Endothelial cell of umbilical vein (primary cell): ENCODE measurements around the gene ACBD6. TPM values are rescaled to one million over a fixed set of nuclear protein-coding genes. Genes with fewer than 3 reads are reported as not detected.
"Not testable (repeated sequence)": the region's sequence is repeated elsewhere in the genome, so short reads cannot be mapped to it uniquely, and the experiment has no call there.

ENCODE experiments used
- BruUV-seq: library from RNA; stranded (reverse); fragments of 400-500 nt; replicated peaks from 2 replicates; lab custom pipeline; 2021; lab: Mats Ljungman, UMichigan
- CTCF ChIA-PET: fragments of 300-600, 350-600 bp; sonication (Branson Sonifier 250); formaldehyde crosslinking; loops from one replicate; lab custom pipeline; 2021; ENCODE audit warnings: antibody characterized with exemption, inconsistent platforms; lab: Charles Lee
- POLR2A ChIA-PET: fragments of 300-600, 350-600 bp; sonication (Branson Sonifier 250); formaldehyde crosslinking; loops from one replicate; lab custom pipeline; 2021; ENCODE audit warnings: antibody characterized with exemption, inconsistent platforms; lab: Charles Lee
- DNase-seq: peaks from one replicate; pipeline ENCODE4 v3.0.0-alpha.2; 2011; ENCODE audit warnings: low read depth, low spot score
- FAIRE-seq: peaks from 2 replicates; lab custom pipeline; 2011; peaks lifted over from hg19 to GRCh38; lab: Jason Lieb, UNC
- H2AFZ ChIP-seq: 2 replicates; pipeline ENCODE4 v1.6.0; 2012; ENCODE audit warnings: low read depth, low read length, control low read depth, inconsistent platforms
- H3K27ac ChIP-seq: 2 replicates; pipeline ENCODE4 v1.5.1; 2011; ENCODE audit warnings: low read depth, mild to moderate bottlenecking, control low read depth, low read length, moderate library complexity; ENCODE audit not compliant: insufficient read depth
- H3K27me3 ChIP-seq, 2 experiments: 2 replicates each; pipeline versions ENCODE4 v1.6.0 to v1.6.1; 2011; ENCODE audit warnings: low read length in 2 of 2, mixed read lengths in 1 of 2; ENCODE audit not compliant: control insufficient read depth in 2 of 2, insufficient read depth in 2 of 2
- H3K36me3 ChIP-seq, 2 experiments: 2 replicates in 1 of 2; 3 replicates in 1 of 2; pipeline ENCODE4 v1.5.1; 2011; ENCODE audit warnings: low read length in 2 of 2, mild to moderate bottlenecking in 1 of 2, moderate library complexity in 1 of 2; ENCODE audit not compliant: control insufficient read depth in 2 of 2, insufficient read depth in 2 of 2; ENCODE audit errors: extremely low read depth in 1 of 2
- H3K4me1 ChIP-seq: 3 replicates; pipeline ENCODE4 v1.5.1; 2011; ENCODE audit warnings: mild to moderate bottlenecking, low read length; ENCODE audit not compliant: control insufficient read depth, insufficient read depth; ENCODE audit errors: extremely low read depth
- H3K4me2 ChIP-seq: 2 replicates; pipeline ENCODE4 v1.6.1; 2011; ENCODE audit warnings: low read length, control low read depth, mixed read lengths; ENCODE audit not compliant: insufficient read depth
- H3K4me3 ChIP-seq, 3 experiments: fragments of 200-600 bp in 1 of 3; sonication (generic), shearing (Covaris generic) in 1 of 3; replicated peaks in 1 of 3; 2 replicates each; pipeline ENCODE4 v1.5.1; 2011 to 2016; ENCODE audit warnings: control low read depth in 3 of 3, low read length in 3 of 3, mild to moderate bottlenecking in 2 of 3, inconsistent platforms in 1 of 3, low read depth in 1 of 3, moderate library complexity in 1 of 3; ENCODE audit not compliant: insufficient read depth in 1 of 3
- H3K79me2 ChIP-seq: 2 replicates; pipeline ENCODE4 v1.6.0; 2012; ENCODE audit warnings: low read length, inconsistent platforms; ENCODE audit not compliant: control insufficient read depth, insufficient read depth
- H3K9ac ChIP-seq: replicated peaks from 2 replicates; pipeline ENCODE3; 2011; ENCODE audit warnings: low read length, control low read depth; ENCODE audit not compliant: insufficient read depth; ENCODE audit errors: extremely low read depth
- H3K9me1 ChIP-seq: replicated peaks from 3 replicates; pipeline ENCODE4 v1.6.0; 2011; ENCODE audit warnings: mild to moderate bottlenecking, low read length; ENCODE audit not compliant: control insufficient read depth, insufficient read depth; ENCODE audit errors: extremely low read depth
- H3K9me3 ChIP-seq: replicated peaks from 2 replicates; pipeline ENCODE4 v1.5.1; 2012; ENCODE audit warnings: low read length, inconsistent platforms; ENCODE audit not compliant: control insufficient read depth, insufficient read depth
- H4K20me1 ChIP-seq: replicated peaks from 2 replicates; pipeline ENCODE3; 2011; ENCODE audit warnings: mild to moderate bottlenecking, low read length; ENCODE audit not compliant: control insufficient read depth, insufficient read depth; ENCODE audit errors: extremely low read depth
- FOS ChIP-seq: IDR thresholded peaks from 2 replicates; pipeline ENCODE4 v1.6.1; 2011; ENCODE audit warnings: mild to moderate bottlenecking, low read length, moderate library complexity, borderline replicate concordance; ENCODE audit not compliant: insufficient read depth
- GATA2 ChIP-seq: IDR thresholded peaks from 2 replicates; pipeline ENCODE4 v1.7.0; 2011; ENCODE audit warnings: low read depth, mild to moderate bottlenecking, moderate library complexity, mixed read lengths, low read length; ENCODE audit not compliant: insufficient read length, insufficient read depth
- JUN ChIP-seq: IDR thresholded peaks from 2 replicates; pipeline ENCODE4 v1.6.1; 2011; ENCODE audit warnings: borderline replicate concordance, low read depth; ENCODE audit not compliant: insufficient read length, insufficient read depth
- POLR2A ChIP-seq: IDR thresholded peaks from 2 replicates; pipeline ENCODE4 v1.6.1; 2012; ENCODE audit warnings: low read depth, mild to moderate bottlenecking, control low read depth, low read length
- POLR2AphosphoS5 ChIP-seq: IDR thresholded peaks from 2 replicates; pipeline ENCODE4 v1.6.1; 2012; ENCODE audit warnings: low read depth, mild to moderate bottlenecking, control low read depth, low read length, moderate library complexity; ENCODE audit not compliant: insufficient read depth
- dilution Hi-C: fragments of 300-500 bp; cut with MboI; formaldehyde crosslinking; loops from one replicate; pipeline ENCODE4 v1.15.0; 2019; ENCODE audit warnings: low sequenced_read_pairs; ENCODE audit not compliant: extremely low pct_ligation_motif_present
- intact Hi-C: fragments of 100-400 bp; cut with micrococcal nuclease; formaldehyde crosslinking; loops from one replicate; pipeline ENCODE4 v1.10.0; 2022
- polyA plus RNA-seq, 4 experiments: library from polyadenylated mRNA; depleted of rRNA in 3 of 4; stranded (reverse) in 3 of 4; unstranded in 1 of 4; fragments of >200 nt; gene quantifications; 2 replicates each; pipeline versions ENCODE4 v1.2.1 to v1.2.3, GENCODE V29; 2011 to 2012; ENCODE audit warnings: missing spikeins in 1 of 4
- total RNA-seq: library from RNA; stranded (reverse); gene quantifications from 2 replicates; pipeline ENCODE4 v1.2.3, GENCODE V29; 2021

The ACBD6 gene
- total and polyA plus RNA-seq, 2 donors (not counting 3 experiments of a cell fraction or from before 2014, with no cell fraction given) = 55.6 to 56.4 TPM

- Histone ChIP-seq H3K9me1 (no peaks in the 10 kb centered on the region), H3K4me1 (no peaks in the 10 kb centered on the region), H4K20me1 (peaks cover 3% of the 10 kb centered on the region), H3K9ac (no peak overlapping the region), H2AFZ (no peak overlapping the region), H3K4me2 (no peak overlapping the region), H3K27me3 (no peaks in the 10 kb centered on the region), H3K27ac (no peak overlapping the region), H3K9me3 (no peaks in the 10 kb centered on the region), H3K4me3 (no peak overlapping the region), H3K79me2 (peaks cover 7% of the 10 kb centered on the region), H3K36me3 (peaks cover 0 to 2% of the 10 kb centered on the region in 2 experiments)
- no peak for TF ChIP-seq POLR2AphosphoS5
- no peak for TF ChIP-seq JUN
- TF ChIP-seq GATA2 = no peak
- TF ChIP-seq POLR2A = no peak
- TF ChIP-seq FOS = no peak
- intact Hi-C loops (no loop called here), dilution Hi-C loops (no loop called here)
- no TSS peak for BruUV-seq
- DNase-seq (no peak), FAIRE-seq (no peak)
- ChIA-PET CTCF (interaction anchor here (0.7 to 7.4 kb wide), 4 partner anchors 98 to 602 kb away, joined by 3 to 121 read pairs (median 12); no protein-coding TSS in a partner anchor), POLR2A (no interaction called here)
These were observed 89.8 kb downstream of the ACBD6 start for GRCh38 chr1:180412583-180412982.

GRCh38 chr1:180408128-180408527 is 94.2 kb downstream of the ACBD6 start:
- H3K27ac ChIP-seq, H2AFZ ChIP-seq, POLR2A ChIA-PET, H3K9me3 ChIP-seq, H3K9ac ChIP-seq, H3K27me3 ChIP-seq, H3K4me3 ChIP-seq, intact Hi-C loops, H3K9me1 ChIP-seq, H3K4me2 ChIP-seq, dilution Hi-C loops, BruUV-seq, H3K4me1 ChIP-seq, H4K20me1 ChIP-seq, H3K79me2 ChIP-seq, FAIRE-seq, DNase-seq, H3K36me3 ChIP-seq: not testable (repeated sequence)
- CTCF ChIA-PET = interaction anchor here (1.5 kb wide), 1 partner anchor 155 kb away, joined by 3 read pairs; no protein-coding TSS in a partner anchor
